Fibroblast of peridontal ligament (primary cell): ENCODE data around the gene HLA-DMB.

Experiments
- DNase-seq: peaks from one replicate; pipeline ENCODE4 v3.0.0-alpha.2; 2010; ENCODE audit errors: extremely low read depth

The HLA-DMB gene

DNA sequence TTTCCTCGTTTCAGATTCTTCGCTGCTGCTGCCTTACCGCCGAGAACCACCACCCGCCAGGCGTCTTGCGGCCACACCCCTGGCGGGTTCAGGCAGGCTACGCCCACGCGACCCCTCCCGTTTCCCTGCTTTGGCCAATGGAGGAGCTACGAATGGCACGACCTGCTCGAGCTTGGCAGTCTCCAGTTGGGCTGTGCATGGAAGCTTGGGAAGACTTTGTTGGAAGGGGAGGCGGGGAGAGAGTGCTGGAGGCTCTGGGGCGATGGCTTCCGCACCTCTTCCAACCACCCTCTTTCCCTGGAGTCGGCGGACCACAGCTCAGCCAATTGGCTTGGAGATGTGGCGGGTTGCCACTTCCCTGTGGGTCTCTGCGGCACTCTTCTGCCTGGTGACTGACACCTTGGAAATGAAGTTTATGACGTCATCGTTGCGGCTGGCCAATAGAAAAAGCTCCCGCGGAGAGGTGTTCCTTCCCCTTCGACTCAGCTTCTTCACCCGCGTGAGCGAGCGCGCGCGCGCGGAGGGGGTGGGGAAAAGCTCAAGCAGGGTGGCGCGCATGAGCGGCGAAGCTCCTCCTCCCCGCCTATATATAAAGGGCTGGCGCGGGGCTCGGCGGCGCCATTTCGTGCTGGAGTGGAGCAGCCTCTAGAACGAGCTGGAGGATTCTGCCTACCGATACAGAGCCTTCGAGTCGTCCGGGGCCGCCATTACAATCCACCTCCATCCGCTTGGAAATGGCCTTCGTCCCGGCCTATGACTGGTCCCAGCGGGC is 30.9 kb upstream of the HLA-DMB start:
- DNase-seq: peak; percentile 100

DNA sequence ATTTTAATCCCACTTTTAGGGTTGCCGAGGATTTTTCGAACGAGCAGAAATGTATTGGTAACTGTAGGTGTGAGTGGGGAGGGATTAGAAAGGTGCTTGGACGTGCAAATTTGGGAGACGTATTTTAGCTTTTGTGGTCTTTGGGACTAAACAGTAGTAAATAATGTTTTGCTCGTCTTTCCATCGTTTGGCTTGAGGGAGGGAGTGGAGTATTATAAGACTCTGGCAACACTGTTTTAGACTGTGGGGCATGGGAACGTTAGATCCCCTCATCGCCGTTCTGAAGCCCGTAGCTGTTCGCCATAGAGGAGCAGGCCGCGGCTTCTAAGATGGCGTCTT is 30.4 kb upstream of the HLA-DMB start:
- no peak for DNase-seq

DNA sequence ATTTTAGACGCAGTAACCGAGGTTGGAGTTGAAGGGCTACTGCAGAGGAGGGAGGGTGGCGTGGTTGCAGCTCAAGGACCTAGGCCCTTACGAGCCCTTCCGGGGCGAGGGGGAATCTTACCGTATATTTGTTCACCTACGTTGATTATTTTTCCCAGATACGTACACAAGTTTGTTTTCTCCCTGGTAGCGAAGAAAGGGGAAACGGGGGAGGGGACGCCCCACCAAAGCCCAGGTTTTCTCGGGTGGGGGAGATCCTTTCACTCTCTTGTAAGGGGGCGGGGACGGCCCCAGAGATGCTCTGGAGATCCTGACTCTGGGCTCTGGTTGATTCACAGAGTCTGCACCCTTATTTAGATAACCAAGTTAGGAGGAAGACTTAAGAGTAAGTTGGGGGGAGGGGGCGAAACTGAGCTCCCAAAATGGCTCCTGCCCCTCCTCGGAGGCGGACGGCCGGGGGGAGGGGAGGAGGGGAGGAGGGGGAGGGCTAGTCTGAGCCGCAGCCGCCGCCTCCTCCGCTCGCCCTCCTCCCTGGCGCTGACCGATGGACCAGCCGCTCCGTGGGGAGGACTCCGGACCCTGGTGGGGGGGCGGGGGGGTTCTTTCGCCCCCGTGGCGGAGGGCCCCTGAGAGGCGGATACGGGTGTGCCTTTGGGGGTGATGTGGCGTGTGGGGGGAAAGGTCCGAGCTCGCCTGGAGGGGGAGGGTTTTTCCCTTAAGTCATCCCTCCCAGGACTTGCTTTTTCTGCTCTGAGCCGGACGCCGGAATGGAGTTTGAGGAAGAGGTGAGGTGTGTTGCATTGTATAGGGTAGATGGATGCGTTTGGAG is 29.8 kb upstream of the HLA-DMB start:
- DNase-seq: peak; percentile 89

DNA sequence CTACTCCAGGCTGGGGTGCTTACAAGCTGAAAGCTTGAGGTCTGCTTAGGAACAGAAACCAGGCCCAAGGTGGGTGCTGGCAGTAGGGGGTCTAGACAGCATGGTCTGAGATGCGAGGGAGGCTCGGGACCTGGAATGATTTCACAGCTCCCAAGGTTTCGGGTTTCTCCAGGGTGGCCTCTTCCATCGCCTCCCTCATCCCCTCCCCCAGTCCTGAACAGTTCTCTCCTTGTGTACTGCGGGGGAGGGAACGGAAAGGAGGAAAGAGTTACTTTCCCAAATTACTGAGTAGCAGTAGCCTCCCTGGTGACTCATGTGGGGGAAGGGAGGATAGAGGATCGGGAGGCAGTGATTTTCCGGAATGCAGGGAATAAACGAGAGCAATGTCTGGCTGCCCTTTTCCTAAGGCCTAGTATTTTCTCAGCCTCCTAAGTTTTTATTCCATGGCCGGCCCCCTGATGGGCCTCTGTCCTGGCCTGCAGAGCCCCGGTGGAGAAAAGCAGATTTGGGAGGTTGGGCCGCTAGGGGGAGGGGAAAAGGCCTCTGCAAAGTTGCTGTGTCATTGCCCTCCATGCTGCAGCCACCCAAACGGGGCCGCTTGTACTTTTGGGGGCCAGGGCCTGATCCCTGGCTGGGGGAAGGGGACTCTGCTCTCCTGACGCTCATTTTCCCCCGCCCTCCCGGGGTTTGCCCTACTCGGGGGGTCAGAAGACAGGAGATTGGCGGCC is 29.0 kb upstream of the HLA-DMB start:
- DNase-seq: peak; percentile 96

DNA sequence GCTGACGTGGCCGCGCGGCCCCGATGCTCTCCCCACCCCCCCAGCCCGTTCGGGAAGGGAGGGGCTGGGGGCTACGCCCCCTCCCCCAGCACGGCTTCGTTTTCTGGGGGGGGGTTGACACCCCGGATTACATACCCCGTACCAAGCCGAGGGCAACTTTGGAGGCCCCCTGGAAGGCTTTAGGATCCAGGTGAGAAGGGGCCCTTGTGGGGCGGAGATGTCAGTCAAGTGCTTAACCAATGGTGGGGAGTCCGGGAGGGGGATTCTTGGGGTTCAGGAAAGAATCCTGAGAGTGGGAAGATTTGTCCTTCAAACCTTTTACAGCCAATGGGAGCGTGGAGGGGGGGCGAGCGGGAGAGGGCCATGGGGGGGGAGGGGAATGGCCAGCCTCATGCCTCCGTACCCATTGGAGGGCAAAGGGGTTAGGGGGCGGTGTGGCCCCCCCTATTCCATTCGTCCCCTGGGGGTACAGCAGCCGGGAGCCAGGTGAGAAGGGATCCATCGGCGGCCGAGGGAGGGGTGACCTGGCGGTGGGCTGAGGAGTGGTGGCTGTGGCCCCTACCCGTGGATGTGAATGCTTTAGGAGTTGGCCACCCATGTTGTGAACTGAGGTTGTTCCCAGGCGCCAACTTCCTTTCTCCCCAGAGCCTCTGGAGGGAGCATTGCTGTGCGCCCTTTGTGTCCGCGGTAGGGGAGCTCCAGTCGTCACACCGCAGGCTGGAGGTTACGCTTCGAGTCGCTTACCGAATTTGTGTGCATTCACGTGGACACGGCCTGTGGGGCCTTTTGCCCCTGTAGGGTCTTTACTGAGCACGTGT is 28.2 kb upstream of the HLA-DMB start:
- DNase-seq: peak; percentile 83

DNA sequence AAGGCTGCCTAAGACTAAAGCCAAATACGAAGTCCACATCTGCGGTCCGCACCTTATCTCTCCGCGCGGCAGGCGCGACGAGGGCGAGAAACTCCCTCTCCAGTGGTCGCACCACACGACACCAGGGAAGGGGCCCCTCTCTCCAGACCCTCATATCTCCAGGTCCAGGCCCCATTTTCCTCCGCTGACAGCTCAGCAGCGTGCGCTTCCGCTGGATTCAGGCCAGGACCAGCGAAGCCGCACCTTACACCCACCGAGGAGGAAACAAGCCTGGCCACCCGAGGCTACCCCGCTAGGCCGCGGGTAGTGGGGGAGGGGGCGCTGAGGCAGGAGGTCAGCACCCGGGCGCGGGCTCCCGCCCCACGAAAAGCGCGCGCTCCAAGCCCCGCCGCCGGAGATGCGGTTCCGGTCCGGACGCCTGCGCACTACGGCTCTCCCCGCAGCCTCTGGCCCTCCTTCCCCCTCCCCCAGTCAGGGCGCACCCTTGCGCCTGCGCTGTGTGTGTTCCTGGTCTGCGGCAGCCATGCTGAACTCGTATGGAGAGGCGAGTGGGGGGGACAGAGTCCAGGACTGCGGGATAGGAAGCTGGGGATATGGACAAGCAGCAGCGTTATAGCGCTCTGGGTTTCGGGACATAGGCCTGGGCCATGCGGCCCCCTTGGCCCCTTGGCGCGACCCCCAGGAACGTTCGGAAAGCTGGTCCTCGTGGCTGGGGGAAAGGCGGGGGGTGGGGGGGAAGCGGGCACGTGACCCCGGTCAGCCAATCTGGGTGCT is 27.5 kb upstream of the HLA-DMB start, which contains the start of gene BRD2:
BRD2 (plus strand) TSS at position 502 of the 774 bp plus-strand sequence. CDS start 4,305 bp downstream, outside the sequence.
- peak; percentile 95 for DNase-seq

DNA sequence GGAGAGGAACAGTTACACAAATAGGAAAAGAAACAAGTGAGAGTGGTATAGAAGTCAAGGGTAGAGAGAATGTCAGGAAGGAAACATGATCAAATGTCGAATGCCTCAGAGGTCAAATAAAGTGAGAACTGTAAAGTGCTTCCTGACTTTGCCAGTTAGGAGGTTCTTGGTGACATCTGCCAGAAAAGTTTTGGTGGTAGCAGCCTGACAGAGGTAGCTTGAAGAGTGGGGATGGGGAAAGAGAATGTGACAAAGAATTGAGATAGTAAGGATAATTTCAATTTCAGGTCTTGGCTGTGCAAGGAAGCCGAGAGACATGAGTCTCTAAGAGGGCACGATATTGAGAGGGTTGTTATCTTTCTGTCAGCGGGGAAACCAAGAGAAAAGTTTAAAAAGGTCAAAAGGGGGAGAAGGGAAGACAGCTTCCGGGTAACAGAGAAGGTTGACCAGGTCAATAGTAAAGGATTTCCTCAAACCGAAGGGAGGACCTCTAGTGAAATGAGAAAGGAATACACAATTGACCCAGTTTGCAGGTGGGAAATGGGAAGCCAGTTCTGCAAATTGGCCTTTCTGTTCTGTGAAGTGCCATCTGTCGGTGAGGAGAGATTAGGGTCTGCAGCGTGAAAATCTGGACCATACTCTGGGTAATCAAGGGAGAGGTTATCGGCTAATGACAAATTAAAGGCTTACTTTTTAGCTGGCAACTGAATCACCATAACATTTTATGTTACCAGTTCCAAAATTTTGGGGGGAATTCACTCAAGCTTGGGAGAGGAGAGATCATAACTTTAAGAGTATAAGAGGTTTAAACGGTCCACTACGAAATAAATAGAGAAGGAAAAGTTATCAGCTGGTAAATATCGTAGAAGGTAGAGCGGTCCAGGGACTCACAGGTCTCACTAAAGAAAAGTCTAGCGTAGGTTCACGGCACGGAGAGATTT is 26.6 kb upstream of the HLA-DMB start:
- peak; percentile 54 for DNase-seq

DNA sequence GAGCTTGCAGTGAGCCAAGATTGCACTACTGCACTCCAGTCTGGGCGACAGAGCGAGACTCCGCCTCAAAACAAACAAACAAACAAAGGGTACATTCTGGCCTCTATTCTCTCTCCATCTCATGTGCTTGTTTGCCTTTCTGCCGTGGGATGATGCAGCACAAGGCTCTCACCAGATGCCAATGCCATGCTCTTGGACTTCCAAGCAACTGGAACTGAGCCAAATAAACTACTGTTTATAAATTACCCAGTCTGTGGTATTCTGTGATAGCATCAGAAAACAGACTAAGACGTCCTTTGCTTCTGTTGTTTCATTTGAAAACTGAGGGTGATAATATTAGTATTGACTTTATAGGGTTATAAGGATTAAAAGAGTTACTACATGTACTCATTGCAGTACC is 23.9 kb upstream of the HLA-DMB start:
- DNase-seq: no peak

DNA sequence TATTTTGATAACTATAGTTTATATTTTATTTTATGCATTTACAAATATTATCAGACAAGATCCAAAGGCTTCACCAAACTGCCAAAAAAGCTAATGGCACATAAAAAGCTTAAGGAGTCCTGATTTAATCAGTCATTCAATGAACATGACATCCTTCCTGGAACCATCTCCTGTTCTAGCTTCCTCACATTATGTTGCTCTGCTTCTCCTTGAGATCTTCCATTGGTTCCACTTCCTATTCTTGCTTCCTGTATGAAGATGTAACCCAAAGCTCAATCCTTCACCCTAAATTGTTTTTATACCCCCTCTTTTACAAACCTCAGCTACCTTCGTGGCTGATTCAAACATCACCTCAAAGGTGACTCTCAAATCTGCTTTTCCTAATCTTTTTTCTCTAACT is 23.0 kb upstream of the HLA-DMB start:
- DNase-seq: no peak

DNA sequence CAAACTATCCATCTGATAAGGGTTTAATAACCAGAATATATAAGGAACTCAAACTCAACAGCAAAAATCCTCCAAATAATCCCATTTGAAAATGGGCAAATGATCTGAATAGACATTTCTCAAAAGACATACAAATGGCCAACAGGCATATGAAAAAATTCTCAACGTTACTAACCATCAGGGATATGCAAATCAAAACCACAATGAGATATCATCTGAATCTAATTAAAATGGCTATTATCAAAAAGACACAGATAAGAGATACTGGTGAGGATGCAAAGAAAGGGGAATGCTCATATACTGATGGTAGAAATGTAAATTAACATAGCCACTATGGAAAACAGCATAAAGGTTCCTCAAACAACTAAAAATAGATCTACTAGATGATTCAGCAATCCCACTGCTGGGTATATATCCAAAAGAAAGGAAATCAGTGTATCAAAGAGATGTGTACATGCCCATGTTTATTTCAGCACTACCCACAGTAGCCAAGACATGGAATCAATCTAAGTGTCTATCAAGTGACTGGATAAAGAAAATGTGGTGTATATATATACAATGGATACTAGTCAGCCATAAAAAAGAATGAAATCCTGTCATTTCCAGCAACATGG is 21.5 kb upstream of the HLA-DMB start:
- peak; percentile 69 for DNase-seq

DNA sequence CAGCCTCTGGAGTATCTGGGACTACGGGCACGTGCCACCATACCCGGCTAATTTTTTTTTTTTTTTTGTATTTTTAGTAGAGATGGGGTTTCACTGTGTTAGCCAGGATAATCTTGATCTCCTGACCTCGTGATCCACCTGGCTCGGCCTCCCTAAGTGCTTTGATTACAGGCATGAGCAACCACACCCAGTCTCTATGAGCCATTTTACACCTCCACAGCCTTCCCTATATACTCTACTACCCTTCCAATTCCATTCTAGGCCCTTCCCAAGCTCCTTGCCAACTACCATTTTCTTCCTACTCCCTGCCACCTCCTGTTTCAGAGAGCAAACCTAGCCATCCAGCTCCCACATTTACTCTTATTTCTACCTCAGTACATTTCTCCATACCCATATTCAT is 19.7 kb upstream of the HLA-DMB start:
- no peak for DNase-seq

DNA sequence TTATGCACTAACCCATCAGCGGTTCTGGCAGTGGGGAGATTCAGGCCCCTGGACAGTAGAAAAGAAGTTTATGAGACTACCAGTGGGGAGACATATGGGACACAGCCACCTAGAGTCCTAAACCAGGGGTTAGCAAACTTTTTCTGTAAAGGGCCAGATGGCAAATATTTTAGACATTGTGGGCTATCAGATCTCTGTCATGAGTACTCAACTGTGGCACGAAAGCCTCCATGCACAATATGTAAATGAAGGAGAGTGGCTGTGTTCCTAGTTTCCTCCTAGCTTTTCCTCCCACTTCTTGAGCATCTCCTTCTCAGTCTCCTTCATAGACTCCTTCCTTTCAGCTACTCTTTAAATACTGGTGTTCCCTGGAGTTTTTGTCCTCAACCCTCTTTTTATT is 15.3 kb upstream of the HLA-DMB start:
- DNase-seq: no peak

DNA sequence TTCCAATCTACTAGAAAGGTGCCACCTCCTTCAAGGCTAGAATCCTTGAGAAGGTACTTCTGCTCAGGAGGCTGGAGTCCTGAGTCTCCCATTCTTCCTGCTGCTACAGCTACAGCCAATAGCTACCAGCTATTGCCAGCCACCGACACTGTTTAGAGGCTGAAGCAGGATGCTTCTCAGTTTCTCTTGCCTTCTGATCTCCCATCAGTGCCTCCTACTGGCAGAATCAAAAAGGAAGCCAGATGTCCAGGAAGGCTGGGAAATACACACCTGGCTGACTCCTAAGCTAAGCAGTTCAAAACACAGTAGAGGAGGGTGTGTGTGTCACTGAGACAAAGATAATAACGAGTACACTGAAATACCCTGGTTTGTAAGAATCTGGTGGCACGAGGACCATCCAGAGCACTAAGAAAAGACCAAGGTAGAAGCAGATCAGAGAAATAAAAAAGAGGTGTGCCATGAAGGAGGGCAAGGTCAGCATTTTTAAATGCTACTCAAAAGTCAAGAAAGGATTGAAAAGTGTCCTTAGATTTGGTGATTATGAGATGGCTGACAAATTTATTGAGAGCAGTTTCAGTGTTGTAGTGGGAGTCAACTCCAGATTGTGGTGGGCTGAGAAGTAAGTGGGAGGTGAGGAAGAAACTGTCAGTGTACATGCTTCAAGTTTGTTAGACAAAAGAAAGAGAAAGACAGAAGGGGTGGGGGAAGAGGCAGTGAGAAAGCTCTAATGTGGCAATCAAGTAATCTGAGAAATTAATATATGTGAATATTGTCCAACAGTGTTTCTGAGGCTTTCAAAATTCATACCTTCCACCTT is 14.4 kb upstream of the HLA-DMB start:
- no peak for DNase-seq

DNA sequence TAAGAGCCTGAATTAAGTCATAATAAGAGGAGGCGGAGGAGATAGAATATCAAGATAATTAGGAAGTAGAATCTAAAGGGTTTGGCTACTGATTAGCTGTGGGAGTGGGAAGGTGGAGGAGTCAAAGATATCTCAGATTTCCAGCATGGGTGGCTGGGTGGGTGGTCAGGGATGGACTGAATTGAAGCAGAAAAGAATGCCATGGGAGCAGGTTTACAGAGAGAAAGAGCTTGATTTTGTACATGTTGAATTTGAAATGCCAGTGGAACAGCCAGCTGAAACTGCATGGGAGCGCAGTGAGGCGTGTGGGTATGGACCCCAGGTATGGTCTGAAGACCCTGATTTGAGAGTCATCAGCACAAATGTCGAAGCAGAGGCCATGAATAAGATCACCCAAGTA is 13.4 kb upstream of the HLA-DMB start:
- no peak for DNase-seq

DNA sequence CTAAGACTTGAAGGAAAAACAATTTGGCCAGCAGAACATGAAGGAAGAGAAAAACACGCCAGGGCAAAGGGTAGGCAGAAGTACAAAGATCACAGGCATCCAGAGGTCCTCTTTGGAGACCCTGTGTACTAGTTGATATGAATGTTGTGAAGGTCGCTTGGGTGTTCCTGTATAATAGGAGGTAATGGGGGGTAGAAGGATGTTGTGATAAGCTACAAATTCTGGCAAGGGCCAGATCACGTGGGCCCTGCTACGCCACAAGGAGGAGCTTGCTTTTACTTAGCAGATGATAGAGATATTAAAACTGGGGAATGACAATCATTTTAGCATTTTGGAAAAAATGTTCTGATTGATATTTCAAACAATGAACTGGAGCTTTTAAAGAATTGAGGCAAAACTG is 12.9 kb upstream of the HLA-DMB start:
- no peak for DNase-seq

DNA sequence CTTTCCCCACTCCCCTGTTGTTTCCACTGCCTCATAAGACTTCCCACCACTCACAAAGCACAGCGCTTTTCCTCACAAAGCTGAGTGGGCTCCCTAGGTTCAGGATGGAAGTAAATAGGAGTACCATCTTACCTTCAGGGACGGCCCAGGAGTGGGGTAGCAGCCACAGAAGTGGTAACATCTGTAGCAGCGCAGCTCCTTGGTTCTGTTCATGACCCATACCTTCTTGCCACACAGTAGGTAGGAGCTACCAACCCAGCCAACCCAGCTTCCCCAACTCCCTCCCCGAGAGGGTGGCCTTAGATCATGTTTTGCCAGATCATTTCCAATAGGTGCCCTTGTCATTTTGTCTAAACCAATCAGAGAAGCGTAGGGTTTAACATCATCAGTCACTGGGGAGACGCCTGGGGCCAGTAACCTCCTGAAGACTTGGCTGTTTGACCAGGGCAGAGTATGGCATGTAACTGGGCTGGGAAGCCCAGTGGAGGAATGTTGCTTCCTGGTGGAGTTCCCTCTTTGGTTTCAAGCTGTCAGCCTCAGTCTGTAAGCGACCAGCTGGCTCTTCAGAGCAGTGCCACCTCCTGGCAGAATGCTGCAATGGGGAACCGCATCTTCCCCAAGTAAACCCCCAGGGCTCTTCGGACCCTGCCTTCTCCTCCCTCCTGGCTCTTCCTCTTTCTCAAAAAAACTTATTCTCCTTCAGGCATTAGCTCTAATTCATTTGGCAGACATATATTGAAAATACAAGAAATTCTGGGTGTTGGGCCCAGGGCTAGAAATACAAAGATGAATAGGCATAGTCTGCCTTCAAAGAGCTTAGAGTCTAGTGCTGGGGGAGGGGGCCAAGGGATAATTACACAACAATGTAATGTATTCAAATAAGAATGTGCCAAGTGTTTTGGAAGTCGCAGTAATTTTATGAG is 12.2 kb upstream of the HLA-DMB start, which contains the start of gene HLA-DMA:
HLA-DMA (minus strand) TSS at position 281 of the 923 bp plus-strand sequence; CDS start at position 220, 61 bp downstream.
- peak; percentile 98 for DNase-seq

DNA sequence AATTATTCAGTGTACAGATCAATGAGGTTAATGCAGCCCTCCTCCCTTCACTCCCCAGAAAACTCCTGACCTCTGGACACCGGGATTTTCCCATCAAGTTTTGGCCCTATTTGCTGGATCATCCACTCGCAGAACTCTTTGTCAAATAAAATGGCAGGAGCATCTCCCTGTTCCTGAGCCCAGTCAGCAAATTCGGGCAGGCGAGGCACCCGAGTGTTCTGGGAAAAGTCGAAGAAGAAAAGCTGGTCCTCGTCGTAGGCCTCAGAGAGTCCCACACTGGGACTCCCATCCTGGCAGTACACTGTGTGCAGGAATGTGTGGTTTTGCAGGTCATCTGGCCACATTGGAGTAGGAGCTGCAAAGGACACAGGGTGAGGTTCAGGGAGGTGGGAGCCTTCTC is 9.6 kb upstream of the HLA-DMB start:
- DNase-seq: no peak
